ENCODE results near the gene ANKMY2. TPM values are rescaled to one million over a fixed set of nuclear protein-coding genes. Genes with fewer than 3 reads are reported as not detected.

Gene ANKMY2
- polyA plus RNA-seq, 1 donor from 2014 or later: 94.7 TPM

GRCh38 chr7:16693601-16694318 lies 48.2 kb upstream of the ANKMY2 start:
- Histone ChIP-seq H3K27ac (ENCODE audit: low read length) (no peak overlapping the region), H3K9me3 (ENCODE audit: low read length) (no peaks in the 10 kb centered on the region), H3K27me3 (ENCODE audit: insufficient read depth, low read depth, low read length) (no peaks in the 10 kb centered on the region), H3K9ac (ENCODE audit: low read length) (no peak overlapping the region), H4K20me1 (ENCODE audit: insufficient read depth) (no peaks in the 10 kb centered on the region), H3F3A (ENCODE audit: insufficient read depth, low read length, poor library complexity, severe bottlenecking) (no peaks in the 10 kb centered on the region), H2AFZ (ENCODE audit: low read depth, low read length) (no peak overlapping the region), H3K4me3 (ENCODE audit: low read length) (no peak overlapping the region), H3K9me2 (ENCODE audit: insufficient read depth, low read length) (no peaks in the 10 kb centered on the region), H3K79me2 (replicated peaks; ENCODE audit: insufficient read depth, low read length) (no peaks in the 10 kb centered on the region), H3K4me2 (ENCODE audit: low read length) (no peak overlapping the region), H3K36me3 (ENCODE audit: insufficient read depth, low read length) (peaks cover 27% of the 10 kb centered on the region)
- TF ChIP-seq EZH2 (IDR thresholded peaks at IDR 0.05; ENCODE audit: borderline replicate concordance, insufficient read depth, low read length, poor library complexity, severe bottlenecking) (no peak), REST (IDR thresholded peaks at IDR 0.05; ENCODE audit: borderline replicate concordance) (no peak), EP300 (conservative IDR thresholded peaks at IDR 0.05; ENCODE audit: poor library complexity, severe bottlenecking) (no peak), MXI1 (conservative IDR thresholded peaks at IDR 0.05; ENCODE audit: poor library complexity, severe bottlenecking) (no peak), SMC3 (conservative IDR thresholded peaks at IDR 0.05; ENCODE audit: poor library complexity) (no peak), POLR2AphosphoS5 (IDR thresholded peaks at IDR 0.05) (no peak), CTCF (IDR thresholded peaks at IDR 0.05; ENCODE audit: poor library complexity, severe bottlenecking) (no peak), TAF1 (IDR thresholded peaks at IDR 0.05; ENCODE audit: low read depth) (no peak), RAD21 (conservative IDR thresholded peaks at IDR 0.05) (no peak)

GRCh38 chr7:16691241-16691640 lies 45.7 kb upstream of the ANKMY2 start:
- Histone ChIP-seq H3K36me3 (ENCODE audit: insufficient read depth, low read length) (peaks cover 9% of the 10 kb centered on the region), H3K9me3 (ENCODE audit: low read length) (no peaks in the 10 kb centered on the region), H3F3A (ENCODE audit: insufficient read depth, low read length, poor library complexity, severe bottlenecking) (no peaks in the 10 kb centered on the region), H3K4me3 (ENCODE audit: low read length) (no peak overlapping the region), H3K9me2 (ENCODE audit: insufficient read depth, low read length) (no peaks in the 10 kb centered on the region), H2AFZ (ENCODE audit: low read depth, low read length) (no peak overlapping the region), H3K4me2 (ENCODE audit: low read length) (no peak overlapping the region), H3K27ac (ENCODE audit: low read length) (no peak overlapping the region), H3K9ac (ENCODE audit: low read length) (no peak overlapping the region), H3K27me3 (ENCODE audit: insufficient read depth, low read depth, low read length) (no peaks in the 10 kb centered on the region), H4K20me1 (ENCODE audit: insufficient read depth) (no peaks in the 10 kb centered on the region), H3K79me2 (replicated peaks; ENCODE audit: insufficient read depth, low read length) (no peaks in the 10 kb centered on the region)
- TF ChIP-seq REST (IDR thresholded peaks at IDR 0.05; ENCODE audit: borderline replicate concordance) (no peak), POLR2AphosphoS5 (IDR thresholded peaks at IDR 0.05) (no peak), RAD21 (conservative IDR thresholded peaks at IDR 0.05) (no peak), SMC3 (conservative IDR thresholded peaks at IDR 0.05; ENCODE audit: poor library complexity) (no peak), EZH2 (IDR thresholded peaks at IDR 0.05; ENCODE audit: borderline replicate concordance, insufficient read depth, low read length, poor library complexity, severe bottlenecking) (no peak), TAF1 (IDR thresholded peaks at IDR 0.05; ENCODE audit: low read depth) (no peak), EP300 (conservative IDR thresholded peaks at IDR 0.05; ENCODE audit: poor library complexity, severe bottlenecking) (no peak), CTCF (IDR thresholded peaks at IDR 0.05; ENCODE audit: poor library complexity, severe bottlenecking) (no peak)
